ENCODE data around the gene TBCA.

Gene TBCA

DNA sequence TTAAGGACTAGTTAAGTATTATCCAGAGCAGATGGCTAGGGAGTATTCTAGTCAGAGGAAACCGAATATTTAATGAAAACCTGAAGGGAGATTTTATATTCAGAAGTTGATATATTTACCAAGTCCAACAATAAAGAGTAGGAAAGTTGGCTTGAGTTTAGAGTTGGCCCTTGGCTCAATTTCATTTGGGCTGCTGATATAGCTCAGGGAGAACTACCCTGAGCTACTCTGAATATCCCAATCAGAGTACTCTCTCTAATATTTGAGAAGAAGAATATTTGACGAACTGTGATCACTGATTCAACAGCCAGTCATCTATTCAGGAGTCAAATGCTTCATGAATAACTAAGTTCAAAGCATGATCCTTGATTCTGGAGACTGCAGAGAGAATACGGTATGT, 34.5 kb downstream of the TBCA start:
- H3K36me3 ChIP-seq (ENCODE audit: insufficient read depth, low read length): peaks cover 8% of the 10 kb centered on the region
- no peaks in the 10 kb centered on the region for H3K4me1 ChIP-seq (ENCODE audit: insufficient read depth, low read length, poor library complexity, severe bottlenecking)
- H3F3A ChIP-seq (ENCODE audit: low read depth): no peaks in the 10 kb centered on the region

DNA sequence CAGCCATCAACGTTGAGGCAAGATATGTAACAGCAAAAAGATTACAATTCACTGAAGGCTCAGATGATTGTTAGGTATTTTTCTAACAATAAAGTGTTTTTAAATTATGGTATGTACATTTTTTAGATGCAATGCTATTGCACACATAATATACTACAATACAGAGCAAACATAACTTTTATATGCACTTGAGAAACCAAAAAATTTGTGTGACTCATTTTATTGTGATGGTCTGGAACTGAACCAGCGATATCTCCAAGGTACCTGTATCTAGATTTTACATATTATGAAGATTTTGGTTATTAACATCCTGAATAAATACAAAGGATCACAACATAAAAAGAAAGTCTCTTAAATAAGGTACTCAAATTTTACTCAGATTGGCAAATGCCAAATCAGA, 41.3 kb downstream of the TBCA start:
- H3K4me2 ChIP-seq (ENCODE audit: low read depth, low read length, poor library complexity, severe bottlenecking): no peak overlapping the region
- no peaks in the 10 kb centered on the region for H4K20me1 ChIP-seq (ENCODE audit: insufficient read depth, low read length, poor library complexity, severe bottlenecking)
- H3K27me3 ChIP-seq (ENCODE audit: insufficient read depth, low read length, poor library complexity, severe bottlenecking): no peaks in the 10 kb centered on the region
- H3K4me1 ChIP-seq (ENCODE audit: insufficient read depth, low read length, poor library complexity, severe bottlenecking): no peaks in the 10 kb centered on the region
- no peak overlapping the region for H3K4me3 ChIP-seq (ENCODE audit: low read length, poor library complexity, severe bottlenecking)
- H2AFZ ChIP-seq (ENCODE audit: low read length): no peak overlapping the region
- no peaks in the 10 kb centered on the region for H3F3A ChIP-seq (ENCODE audit: low read depth)
- H3K36me3 ChIP-seq (ENCODE audit: insufficient read depth, low read length): 0 out of 2 replicates have a peak, but pooled peaks cover 5% of the 10 kb centered on the region
- peaks cover 92% of the 10 kb centered on the region for H3K79me2 ChIP-seq (ENCODE audit: insufficient read depth, low read length)
- H3K9ac ChIP-seq (ENCODE audit: low read depth, low read length, poor library complexity, severe bottlenecking): no peak overlapping the region
- H3K9me3 ChIP-seq (ENCODE audit: insufficient read depth, low read depth, low read length): no peaks in the 10 kb centered on the region
- no peak for TF ChIP-seq EZH2phosphoT487 (IDR thresholded peaks at IDR 0.05; ENCODE audit: borderline replicate concordance)
- TF ChIP-seq, protein P1, sequence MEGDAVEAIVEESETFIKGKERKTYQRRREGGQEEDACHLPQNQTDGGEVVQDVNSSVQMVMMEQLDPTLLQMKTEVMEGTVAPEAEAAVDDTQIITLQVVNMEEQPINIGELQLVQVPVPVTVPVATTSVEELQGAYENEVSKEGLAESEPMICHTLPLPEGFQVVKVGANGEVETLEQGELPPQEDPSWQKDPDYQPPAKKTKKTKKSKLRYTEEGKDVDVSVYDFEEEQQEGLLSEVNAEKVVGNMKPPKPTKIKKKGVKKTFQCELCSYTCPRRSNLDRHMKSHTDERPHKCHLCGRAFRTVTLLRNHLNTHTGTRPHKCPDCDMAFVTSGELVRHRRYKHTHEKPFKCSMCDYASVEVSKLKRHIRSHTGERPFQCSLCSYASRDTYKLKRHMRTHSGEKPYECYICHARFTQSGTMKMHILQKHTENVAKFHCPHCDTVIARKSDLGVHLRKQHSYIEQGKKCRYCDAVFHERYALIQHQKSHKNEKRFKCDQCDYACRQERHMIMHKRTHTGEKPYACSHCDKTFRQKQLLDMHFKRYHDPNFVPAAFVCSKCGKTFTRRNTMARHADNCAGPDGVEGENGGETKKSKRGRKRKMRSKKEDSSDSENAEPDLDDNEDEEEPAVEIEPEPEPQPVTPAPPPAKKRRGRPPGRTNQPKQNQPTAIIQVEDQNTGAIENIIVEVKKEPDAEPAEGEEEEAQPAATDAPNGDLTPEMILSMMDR (conservative IDR thresholded peaks at IDR 0.05; ENCODE audit: low read length): no peak
- no peaks in the 10 kb centered on the region for H3K9me2 ChIP-seq (replicated peaks; ENCODE audit: low read depth, low read length)

More for the DNA sequence above, 34.5 kb downstream of the TBCA start:
- H4K20me1 ChIP-seq (ENCODE audit: insufficient read depth, low read length, poor library complexity, severe bottlenecking): peaks cover 5% of the 10 kb centered on the region
- TF ChIP-seq, protein P1 (conservative IDR thresholded peaks at IDR 0.05; ENCODE audit: low read length): no peak
- no peak for TF ChIP-seq EZH2phosphoT487 (IDR thresholded peaks at IDR 0.05; ENCODE audit: borderline replicate concordance)
- no peak overlapping the region for H3K9ac ChIP-seq (ENCODE audit: low read depth, low read length, poor library complexity, severe bottlenecking)
- no peaks in the 10 kb centered on the region for H3K9me3 ChIP-seq (ENCODE audit: insufficient read depth, low read depth, low read length)
- H3K79me2 ChIP-seq (ENCODE audit: insufficient read depth, low read length): peaks cover 83% of the 10 kb centered on the region
- no peak overlapping the region for H3K4me3 ChIP-seq (ENCODE audit: low read length, poor library complexity, severe bottlenecking)
- H3K4me2 ChIP-seq (ENCODE audit: low read depth, low read length, poor library complexity, severe bottlenecking): no peak overlapping the region
- H3K27me3 ChIP-seq (ENCODE audit: insufficient read depth, low read length, poor library complexity, severe bottlenecking): no peaks in the 10 kb centered on the region
- H3K9me2 ChIP-seq (replicated peaks; ENCODE audit: low read depth, low read length): no peaks in the 10 kb centered on the region
- H2AFZ ChIP-seq (ENCODE audit: low read length): no peak overlapping the region

DNA sequence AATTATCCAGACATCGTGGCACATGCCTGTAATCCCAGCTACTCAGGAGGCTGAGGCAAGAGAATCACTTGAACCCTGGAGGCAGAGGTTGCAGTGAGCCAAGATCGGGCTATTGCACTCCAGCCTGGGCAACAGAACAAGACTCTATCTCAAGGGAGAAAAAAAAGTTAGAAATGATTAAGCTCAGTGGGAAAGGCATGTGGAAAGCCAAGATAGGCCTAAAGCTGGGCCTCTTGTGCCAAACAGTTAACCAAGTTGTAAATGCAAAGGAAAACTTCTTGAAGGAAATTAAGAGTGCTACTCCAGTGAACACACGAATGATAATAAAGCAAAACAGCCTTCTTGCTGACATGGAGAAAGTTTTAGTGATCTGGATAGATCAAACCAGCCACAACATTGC, 43.0 kb downstream of the TBCA start:
- Histone ChIP-seq H4K20me1 (ENCODE audit: insufficient read depth, low read length, poor library complexity, severe bottlenecking) (no peaks in the 10 kb centered on the region), H3K79me2 (ENCODE audit: insufficient read depth, low read length) (peaks cover 91% of the 10 kb centered on the region), H3K9ac (ENCODE audit: low read depth, low read length, poor library complexity, severe bottlenecking) (no peak overlapping the region), H3F3A (ENCODE audit: low read depth) (no peaks in the 10 kb centered on the region), H3K4me2 (ENCODE audit: low read depth, low read length, poor library complexity, severe bottlenecking) (no peak overlapping the region), H3K36me3 (ENCODE audit: insufficient read depth, low read length) (0 out of 2 replicates have a peak, but pooled peaks cover 5% of the 10 kb centered on the region), H3K4me1 (ENCODE audit: insufficient read depth, low read length, poor library complexity, severe bottlenecking) (no peaks in the 10 kb centered on the region), H3K9me2 (replicated peaks; ENCODE audit: low read depth, low read length) (no peaks in the 10 kb centered on the region), H3K9me3 (ENCODE audit: insufficient read depth, low read depth, low read length) (no peaks in the 10 kb centered on the region), H2AFZ (ENCODE audit: low read length) (no peak overlapping the region), H3K27me3 (ENCODE audit: insufficient read depth, low read length, poor library complexity, severe bottlenecking) (no peaks in the 10 kb centered on the region), H3K4me3 (ENCODE audit: low read length, poor library complexity, severe bottlenecking) (no peak overlapping the region)
- TF ChIP-seq, protein P1 (conservative IDR thresholded peaks at IDR 0.05; ENCODE audit: low read length): no peak
- TF ChIP-seq EZH2phosphoT487 (IDR thresholded peaks at IDR 0.05; ENCODE audit: borderline replicate concordance): no peak
